Neuronal stem cell (in vitro differentiated cells): ENCODE measurements around the gene ANKDD1A.

ENCODE experiments used
- DNase-seq: peaks from one replicate; pipeline ENCODE4 v3.0.0-alpha.2; 2013; ENCODE audit warnings: low spot score
- H2AFZ ChIP-seq: one replicate; pipeline ENCODE4 v1.6.1; 2013; ENCODE audit warnings: mild to moderate bottlenecking, low read length, inconsistent platforms
- H2AK5ac ChIP-seq: 2 replicates; pipeline ENCODE4 v1.6.1; 2013; ENCODE audit warnings: low read depth, mild to moderate bottlenecking, inconsistent platforms, low read length, moderate library complexity, mixed read lengths
- H2BK120ac ChIP-seq: 2 replicates; pipeline ENCODE4 v1.6.1; 2013; ENCODE audit warnings: low read depth, mild to moderate bottlenecking, inconsistent platforms, low read length, moderate library complexity, mixed read lengths
- H2BK12ac ChIP-seq: one replicate; pipeline ENCODE4 v1.6.1; 2013; ENCODE audit warnings: low read length, inconsistent platforms
- H2BK15ac ChIP-seq: 2 replicates; pipeline ENCODE4 v1.6.1; 2013; ENCODE audit warnings: mild to moderate bottlenecking, low read length, inconsistent platforms, mixed read lengths
- H2BK5ac ChIP-seq: one replicate; pipeline ENCODE4 v1.6.1; 2013; ENCODE audit warnings: inconsistent platforms, mild to moderate bottlenecking, low read length, moderate library complexity
- H3K14ac ChIP-seq: one replicate; pipeline ENCODE4 v1.6.1; 2013; ENCODE audit warnings: low read length, inconsistent platforms
- H3K18ac ChIP-seq: 2 replicates; pipeline ENCODE4 v1.6.1; 2013; ENCODE audit warnings: low read length, inconsistent platforms
- H3K23ac ChIP-seq: 2 replicates; pipeline ENCODE4 v1.6.1; 2013; ENCODE audit warnings: low read depth, mild to moderate bottlenecking, mixed read lengths, low read length, inconsistent platforms; ENCODE audit not compliant: poor library complexity
- H3K27ac ChIP-seq: replicated peaks from 3 replicates; pipeline ENCODE4 v1.5.1; 2013; ENCODE audit warnings: low read length, inconsistent platforms
- H3K27me3 ChIP-seq, 3 experiments: 2 replicates each; pipeline ENCODE4 v1.6.1; 2013; ENCODE audit warnings: low read length in 3 of 3, mild to moderate bottlenecking in 2 of 3, inconsistent platforms in 1 of 3, low read depth in 1 of 3, mixed read lengths in 1 of 3, moderate library complexity in 1 of 3; ENCODE audit not compliant: control insufficient read depth in 3 of 3, insufficient read depth in 3 of 3
- H3K36me3 ChIP-seq, 2 donors: replicated peaks in 1 of 2; 2 replicates each; pipeline ENCODE4 v1.6.1; 2013; ENCODE audit warnings: low read length in 2 of 2; ENCODE audit not compliant: control insufficient read depth in 2 of 2, insufficient read depth in 2 of 2
- H3K4ac ChIP-seq: 2 replicates; pipeline ENCODE4 v1.6.1; 2013; ENCODE audit warnings: inconsistent platforms, mild to moderate bottlenecking, low read length, moderate library complexity
- H3K4me1 ChIP-seq, 2 donors: 1 replicate in 1 of 2; 2 replicates in 1 of 2; pipeline ENCODE4 v1.6.1; 2013; ENCODE audit warnings: low read length in 2 of 2, low read depth in 1 of 2; ENCODE audit not compliant: control insufficient read depth in 2 of 2, insufficient read depth in 1 of 2
- H3K4me2 ChIP-seq: one replicate; pipeline ENCODE4 v1.6.1; 2013; ENCODE audit warnings: mild to moderate bottlenecking, low read length, inconsistent platforms; ENCODE audit not compliant: insufficient read depth, poor library complexity, severe bottlenecking
- H3K4me3 ChIP-seq, 2 donors: 2 replicates each; pipeline ENCODE4 v1.5.1; 2013; ENCODE audit warnings: low read length in 2 of 2, mild to moderate bottlenecking in 2 of 2, inconsistent platforms in 1 of 2, moderate library complexity in 1 of 2
- H3K79me1 ChIP-seq: one replicate; pipeline ENCODE4 v1.6.1; 2013; ENCODE audit warnings: low read depth, mild to moderate bottlenecking, inconsistent platforms, low read length, moderate library complexity
- H3K9ac ChIP-seq: one replicate; pipeline ENCODE4 v1.6.1; 2013; ENCODE audit warnings: mild to moderate bottlenecking, low read depth, low read length, inconsistent platforms; ENCODE audit not compliant: poor library complexity
- H3K9me3 ChIP-seq, 2 donors: replicated peaks in 1 of 2; 2 replicates each; pipeline versions ENCODE3 to v1.6.1; 2013; ENCODE audit warnings: low read length in 2 of 2, mild to moderate bottlenecking in 2 of 2, inconsistent platforms in 1 of 2, low read depth in 1 of 2, mixed read lengths in 1 of 2, moderate library complexity in 1 of 2; ENCODE audit not compliant: control insufficient read depth in 2 of 2, insufficient read depth in 1 of 2
- H4K8ac ChIP-seq: one replicate; pipeline ENCODE4 v1.6.1; 2013; ENCODE audit warnings: low read depth, mild to moderate bottlenecking, inconsistent platforms, low read length, moderate library complexity
- H4K91ac ChIP-seq: one replicate; pipeline ENCODE4 v1.6.1; 2013; ENCODE audit warnings: low read length, low read depth, mild to moderate bottlenecking, inconsistent platforms; ENCODE audit not compliant: poor library complexity
- WGBS, 2 donors: extraction: QIAGEN DNeasy Blood & Tissue Kit; methylation state at CpG; one replicate each; pipeline ENCODE4 v1.1.7; 2013; ENCODE audit warnings: missing lambda C conversion rate in 2 of 2, mixed read lengths in 1 of 2; ENCODE audit not compliant: insufficient read length in 2 of 2, insufficient replicate concordance in 1 of 2; ENCODE audit errors: extremely low coverage in 2 of 2; 5-methylcytosine and 5-hydroxymethylcytosine counted together

The ANKDD1A gene

GRCh38 chr15:64904189-64904588, 7.5 kb upstream of the ANKDD1A start:
- Histone ChIP-seq H3K9me3 (peaks cover 11 to 17% of the 10 kb centered on the region in 2 donors), H3K4ac (no peak overlapping the region), H3K4me2 (no peak overlapping the region), H2BK120ac (no peak overlapping the region), H3K9ac (no peak overlapping the region), H3K4me3 (no peak overlapping the region), H4K91ac (no peak overlapping the region), H2BK5ac (no peak overlapping the region), H3K79me1 (no peaks in the 10 kb centered on the region), H2AFZ (no peak overlapping the region), H3K18ac (peak overlapping the region; percentile 12), H2AK5ac (no peak overlapping the region), H3K14ac (no peak overlapping the region), H3K4me1 (peaks cover 0 to 3% of the 10 kb centered on the region in 2 donors), H3K27me3 (no peaks in the 10 kb centered on the region), H2BK12ac (no peak overlapping the region), H3K36me3 (no peaks in the 10 kb centered on the region), H4K8ac (no peak overlapping the region), H3K23ac (no peak overlapping the region), H3K27ac (no peak overlapping the region), H2BK15ac (no peak overlapping the region)
- WGBS, 2 donors = no CpG with 5 or more reads among the region's 4 CpGs
- DNase-seq = no peak

- no peak overlapping the region for H3K14ac ChIP-seq
- no peaks in the 10 kb centered on the region for H3K79me1 ChIP-seq
- no peak overlapping the region for H2BK5ac ChIP-seq
- peak overlapping the region; percentile 75 for H2AFZ ChIP-seq
- no peaks in the 10 kb centered on the region for H3K36me3 ChIP-seq
- no peak overlapping the region for H3K18ac ChIP-seq
- H3K4me1 ChIP-seq = peaks cover 0 to 3% of the 10 kb centered on the region in 2 donors
- no peak overlapping the region for H3K9ac ChIP-seq
- H3K4me2 ChIP-seq = peak overlapping the region; percentile 38
- H3K27me3 ChIP-seq = peaks cover 0 to 8% (median 0%) of the 10 kb centered on the region in 3 experiments
- H2BK120ac ChIP-seq = no peak overlapping the region
- no CpG with 5 or more reads among the region's 30 CpGs for WGBS, 2 donors
- peak; percentile 67 for DNase-seq
- H2BK15ac ChIP-seq = no peak overlapping the region
- H3K9me3 ChIP-seq = peaks cover 11 to 17% of the 10 kb centered on the region in 2 donors
- no peak overlapping the region for H2BK12ac ChIP-seq
- H3K23ac ChIP-seq = no peak overlapping the region
- peak overlapping the region; percentile 24 for H3K27ac ChIP-seq
- no peak overlapping the region for H4K8ac ChIP-seq
- no peak overlapping the region for H2AK5ac ChIP-seq
- no peak overlapping the region for H3K4ac ChIP-seq
- H4K91ac ChIP-seq = no peak overlapping the region
- H3K4me3 ChIP-seq = peak overlapping the region in 1 of 2 donors; percentile 16
Observed at GRCh38 chr15:64905119-64905831, 6.4 kb upstream of the ANKDD1A start.

GRCh38 chr15:64905941-64906340, 5.8 kb upstream of the ANKDD1A start:
- Histone ChIP-seq H3K23ac (no peak overlapping the region), H3K9ac (no peak overlapping the region), H3K27me3 (peaks cover 0 to 12% (median 0%) of the 10 kb centered on the region in 3 experiments), H3K4ac (no peak overlapping the region), H2AFZ (no peak overlapping the region), H4K91ac (no peak overlapping the region), H2BK12ac (no peak overlapping the region), H3K14ac (no peak overlapping the region), H2BK15ac (no peak overlapping the region), H2BK120ac (no peak overlapping the region), H4K8ac (no peak overlapping the region), H3K9me3 (peaks cover 11 to 17% of the 10 kb centered on the region in 2 donors), H3K79me1 (no peaks in the 10 kb centered on the region), H3K27ac (no peak overlapping the region), H2AK5ac (no peak overlapping the region), H3K36me3 (no peaks in the 10 kb centered on the region), H3K4me2 (no peak overlapping the region), H3K4me1 (peaks cover 0 to 3% of the 10 kb centered on the region in 2 donors), H2BK5ac (no peak overlapping the region), H3K4me3 (no peak overlapping the region), H3K18ac (no peak overlapping the region)
- WGBS, 2 donors = no CpG with 5 or more reads among the region's 9 CpGs
- DNase-seq = no peak

- WGBS, 2 donors = no CpG with 5 or more reads among the region's 3 CpGs
Observed at GRCh38 chr15:64906402-64906801, 5.3 kb upstream of the ANKDD1A start.

More at GRCh38 chr15:64906402-64906801, 5.3 kb upstream of the ANKDD1A start:
- H3K9ac ChIP-seq = no peak overlapping the region
- no peak overlapping the region for H2AFZ ChIP-seq
- no peak for DNase-seq
- no peak overlapping the region for H3K23ac ChIP-seq
- no peak overlapping the region for H2BK15ac ChIP-seq
- no peak overlapping the region for H3K4me2 ChIP-seq
- H2BK5ac ChIP-seq = no peak overlapping the region
- no peak overlapping the region for H3K18ac ChIP-seq
- no peak overlapping the region for H3K4me3 ChIP-seq
- H4K91ac ChIP-seq = no peak overlapping the region
- H2AK5ac ChIP-seq = no peak overlapping the region
- H3K9me3 ChIP-seq = peaks cover 11 to 15% of the 10 kb centered on the region in 2 donors
- H2BK120ac ChIP-seq = no peak overlapping the region
- no peak overlapping the region for H3K27ac ChIP-seq
- peaks cover 0 to 3% of the 10 kb centered on the region in 2 donors for H3K4me1 ChIP-seq
- no peak overlapping the region for H3K14ac ChIP-seq
- H3K36me3 ChIP-seq = no peaks in the 10 kb centered on the region
- no peak overlapping the region for H2BK12ac ChIP-seq
- H3K79me1 ChIP-seq = no peaks in the 10 kb centered on the region
- no peak overlapping the region for H3K4ac ChIP-seq
- H4K8ac ChIP-seq = no peak overlapping the region
- peaks cover 0 to 14% (median 0%) of the 10 kb centered on the region in 3 experiments for H3K27me3 ChIP-seq
